ENCODE results near the gene MYF6.
A peak's percentile ranks its signal among the peaks of the same experiment; 100 is the strongest.

Gene MYF6

DNA sequence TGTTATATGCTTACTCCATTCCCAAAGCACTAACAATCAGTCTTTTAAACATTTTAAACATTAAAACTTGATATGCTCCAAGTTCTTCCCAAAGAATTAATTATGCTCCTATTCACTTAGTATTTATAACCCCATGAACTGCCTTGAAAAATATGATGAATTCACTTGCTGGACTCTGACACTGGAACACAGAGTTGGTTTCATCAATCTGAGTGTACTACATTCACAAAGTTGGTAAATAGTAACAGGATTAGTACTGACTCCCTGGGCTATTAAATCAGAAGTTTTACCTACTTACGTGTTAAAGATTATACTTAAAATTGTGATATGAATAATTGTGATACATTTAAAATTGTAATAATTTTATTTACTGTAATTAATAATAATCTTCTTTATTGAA, 17.3 kb upstream of the MYF6 start:
- Histone ChIP-seq H3K27me3 (ENCODE audit: insufficient read depth, low read length) (no peaks in the 10 kb centered on the region), H3K27ac (ENCODE audit: low read depth, low read length) (no peak overlapping the region), H3K4me3 (ENCODE audit: low read length) (no peak overlapping the region), H3K9ac (ENCODE audit: low read depth, low read length) (no peak overlapping the region), H3K36me3 (ENCODE audit: insufficient read depth, low read length) (no peaks in the 10 kb centered on the region), H3K4me1 (ENCODE audit: insufficient read depth, low read length) (peaks cover 6% of the 10 kb centered on the region; the same call in 1 of the 2 replicates), H3K9me3 (ENCODE audit: insufficient read depth, low read depth, low read length) (no peaks in the 10 kb centered on the region)
- no CpG with 5 or more reads among the region's 1 CpG for WGBS

DNA sequence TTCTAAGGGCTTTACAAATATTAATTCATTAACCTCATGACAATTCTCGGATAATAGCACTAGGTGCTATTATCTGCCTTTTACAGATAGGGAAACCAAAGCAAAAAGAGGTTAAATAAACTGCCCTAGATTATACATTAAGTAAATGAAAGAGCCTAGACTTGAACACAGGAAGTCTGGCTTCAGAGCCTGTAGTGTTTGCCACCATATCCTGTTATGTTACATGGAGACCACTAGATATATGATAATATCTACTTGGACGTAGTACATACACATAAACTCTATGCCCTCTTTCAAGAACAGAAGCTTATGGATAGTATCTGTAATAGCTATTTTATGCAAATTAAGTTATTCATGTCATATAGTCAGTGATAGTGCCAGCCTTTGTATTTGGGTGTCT, 16.9 kb upstream of the MYF6 start:
- Histone ChIP-seq H3K4me3 (ENCODE audit: low read length) (no peak overlapping the region), H3K27me3 (ENCODE audit: insufficient read depth, low read length) (no peaks in the 10 kb centered on the region), H3K36me3 (ENCODE audit: insufficient read depth, low read length) (no peaks in the 10 kb centered on the region), H3K4me1 (ENCODE audit: insufficient read depth, low read length) (peaks cover 2% of the 10 kb centered on the region; the same call in 1 of the 2 replicates), H3K9ac (ENCODE audit: low read depth, low read length) (no peak overlapping the region), H3K9me3 (ENCODE audit: insufficient read depth, low read depth, low read length) (no peaks in the 10 kb centered on the region), H3K27ac (ENCODE audit: low read depth, low read length) (no peak overlapping the region)
- 86% methylated on average over 1 of the region's 2 CpGs for WGBS

DNA sequence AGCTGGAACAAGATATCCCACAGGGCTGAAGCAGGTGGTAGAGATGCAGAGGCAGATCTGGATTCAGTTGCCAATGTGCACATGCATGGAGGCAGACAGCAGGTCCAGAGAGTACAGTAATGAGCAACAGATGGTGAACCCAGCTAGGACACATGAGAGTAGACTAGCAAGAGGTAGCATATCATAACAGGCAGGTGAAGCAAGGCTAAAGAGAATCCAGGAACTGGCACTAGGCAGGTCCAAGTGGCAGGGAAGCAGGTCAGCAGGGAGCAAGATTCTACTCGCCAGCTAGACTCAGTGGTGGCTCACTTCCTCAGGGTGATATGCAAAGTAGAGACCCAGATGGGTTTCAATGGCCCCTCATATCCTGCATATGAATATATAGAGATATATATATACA, 15.3 kb upstream of the MYF6 start:
- Histone ChIP-seq H3K27me3 (ENCODE audit: insufficient read depth, low read length) (no peaks in the 10 kb centered on the region), H3K27ac (ENCODE audit: low read depth, low read length) (no peak overlapping the region), H3K4me1 (ENCODE audit: insufficient read depth, low read length) (no peaks in the 10 kb centered on the region), H3K4me3 (ENCODE audit: low read length) (no peak overlapping the region), H3K9ac (ENCODE audit: low read depth, low read length) (no peak overlapping the region), H3K36me3 (ENCODE audit: insufficient read depth, low read length) (no peaks in the 10 kb centered on the region), H3K9me3 (ENCODE audit: insufficient read depth, low read depth, low read length) (no peaks in the 10 kb centered on the region)
- WGBS, result 71% methylated on average over 1 of the region's 1 CpG

DNA sequence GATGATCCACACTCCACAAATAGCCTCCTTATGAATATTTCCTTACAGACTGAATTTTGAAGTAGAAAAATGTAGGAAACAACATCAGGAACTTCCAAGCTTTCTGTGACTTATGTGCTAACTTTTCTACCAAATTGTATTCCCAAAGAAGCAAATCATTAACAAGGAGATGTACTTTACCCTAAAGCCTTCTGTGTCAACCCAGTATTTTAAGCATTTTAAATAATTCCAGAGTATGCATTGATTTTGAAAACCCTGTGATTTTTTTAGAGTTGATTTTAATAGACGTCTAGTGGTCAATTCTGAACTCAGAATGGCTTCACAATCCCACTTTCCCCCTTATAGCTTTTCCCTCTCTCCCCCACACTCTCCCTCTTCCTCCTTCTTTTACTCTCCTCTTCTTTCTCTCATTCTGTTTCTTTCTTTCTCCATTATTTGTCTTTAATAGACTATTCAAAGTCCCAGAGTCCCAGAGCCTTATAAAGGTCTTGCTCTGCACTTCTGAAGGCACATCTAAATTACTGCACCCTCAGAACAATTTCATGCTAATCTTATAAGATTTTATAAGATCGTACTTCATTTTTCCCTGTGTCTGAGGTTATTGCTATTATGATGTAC, 10.1 kb upstream of the MYF6 start:
- Histone ChIP-seq H3K27me3 (ENCODE audit: insufficient read depth, low read length) (peaks cover 6% of the 10 kb centered on the region; the same call in 1 of the 2 replicates), H3K36me3 (ENCODE audit: insufficient read depth, low read length) (no peaks in the 10 kb centered on the region), H3K9ac (ENCODE audit: low read depth, low read length) (no peak overlapping the region), H3K4me3 (ENCODE audit: low read length) (no peak overlapping the region), H3K9me3 (ENCODE audit: insufficient read depth, low read depth, low read length) (no peaks in the 10 kb centered on the region), H3K27ac (ENCODE audit: low read depth, low read length) (no peak overlapping the region), H3K4me1 (ENCODE audit: insufficient read depth, low read length) (no peaks in the 10 kb centered on the region)
- WGBS, result 88% methylated on average over 1 of the region's 2 CpGs

DNA sequence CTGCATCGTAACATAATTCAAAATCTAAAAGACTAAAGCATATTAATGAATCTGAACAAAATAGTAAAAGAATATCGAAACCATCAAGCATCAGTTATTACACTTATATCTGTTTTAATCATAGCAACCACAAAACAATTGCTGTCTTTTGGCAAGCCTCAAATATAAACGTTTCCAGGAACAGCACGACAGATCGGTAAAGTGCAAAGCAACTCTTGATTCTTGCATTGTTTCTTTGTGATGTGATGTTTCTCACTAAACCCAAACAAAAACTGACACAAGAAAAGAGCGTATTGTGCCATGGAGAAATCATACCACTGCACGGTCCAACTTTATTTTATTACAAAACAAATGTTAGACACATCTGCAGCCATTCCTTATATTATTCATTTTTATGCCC, 9.2 kb upstream of the MYF6 start:
- Histone ChIP-seq H3K27ac (ENCODE audit: low read depth, low read length) (no peak overlapping the region), H3K27me3 (ENCODE audit: insufficient read depth, low read length) (peaks cover 8% of the 10 kb centered on the region; the same call in 1 of the 2 replicates), H3K9ac (ENCODE audit: low read depth, low read length) (no peak overlapping the region), H3K36me3 (ENCODE audit: insufficient read depth, low read length) (no peaks in the 10 kb centered on the region), H3K4me1 (ENCODE audit: insufficient read depth, low read length) (peaks cover 8% of the 10 kb centered on the region), H3K4me3 (ENCODE audit: low read length) (no peak overlapping the region), H3K9me3 (ENCODE audit: insufficient read depth, low read depth, low read length) (no peaks in the 10 kb centered on the region)
- 92% methylated on average over 6 of the region's 7 CpGs for WGBS

DNA sequence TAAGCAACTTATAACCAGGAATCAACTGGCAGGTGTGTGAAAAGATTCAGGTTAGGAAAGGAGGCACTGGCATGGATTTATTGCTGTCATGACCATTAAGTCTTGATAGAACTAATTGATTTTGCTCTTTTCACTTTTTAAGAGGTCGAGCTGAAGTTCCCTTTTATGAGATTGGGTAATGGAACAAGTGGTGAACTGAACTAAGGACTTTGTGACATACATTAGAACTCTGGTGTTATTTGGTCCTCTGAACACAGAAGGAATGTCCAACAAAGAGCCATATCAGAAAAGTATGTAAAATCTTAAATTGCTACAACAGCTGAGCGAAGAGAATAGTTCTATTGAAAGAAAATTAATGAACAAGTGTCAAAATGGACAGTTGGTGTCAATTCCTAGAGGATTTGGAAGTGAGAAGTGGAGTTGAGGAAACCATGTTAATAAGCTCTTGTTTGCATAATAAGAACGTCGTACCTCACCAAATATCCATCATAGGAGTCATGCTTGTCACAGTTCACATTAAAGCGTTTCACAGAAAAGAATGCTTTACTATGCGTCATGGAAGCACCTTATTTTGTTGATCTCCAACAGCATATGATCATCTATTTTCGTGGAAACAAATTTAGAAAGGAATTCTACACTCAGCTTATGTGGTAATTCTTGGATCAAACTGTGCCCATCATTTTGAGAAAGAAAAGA, 8.4 kb upstream of the MYF6 start:
- no peak overlapping the region for H3K27ac ChIP-seq (ENCODE audit: low read depth, low read length)
- WGBS, result 87% methylated on average over 7 of the region's 7 CpGs

DNA sequence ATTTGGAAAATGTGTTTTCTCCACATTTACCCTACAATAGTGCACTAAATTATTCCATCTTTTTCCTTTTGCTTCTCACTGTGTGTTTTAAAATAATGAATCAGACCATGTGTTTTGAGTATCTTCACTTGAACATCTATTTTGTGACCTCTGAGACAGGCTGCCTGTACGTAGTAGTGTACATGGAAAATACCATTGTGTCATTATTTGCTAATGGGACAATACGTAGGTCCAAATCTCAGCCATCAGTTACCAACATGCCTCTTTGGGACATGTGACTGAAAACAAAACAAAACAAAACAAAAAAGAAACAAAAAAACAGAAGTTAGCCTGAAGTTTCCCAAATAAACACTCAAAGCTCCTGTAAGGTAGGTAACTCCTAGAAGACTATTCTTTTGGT, 7.1 kb upstream of the MYF6 start:
- no peak overlapping the region for H3K4me3 ChIP-seq (ENCODE audit: low read length)
- H3K9me3 ChIP-seq (ENCODE audit: insufficient read depth, low read depth, low read length), result no peaks in the 10 kb centered on the region
- peaks cover 11% of the 10 kb centered on the region for H3K4me1 ChIP-seq (ENCODE audit: insufficient read depth, low read length)
- whole genome bisulfite sequencing, result 89% methylated on average over 2 of the region's 2 CpGs
- H3K9ac ChIP-seq (ENCODE audit: low read depth, low read length), result no peak overlapping the region
- no peaks in the 10 kb centered on the region for H3K36me3 ChIP-seq (ENCODE audit: insufficient read depth, low read length)
- no peak overlapping the region for H3K27ac ChIP-seq (ENCODE audit: low read depth, low read length)
- peaks cover 24% of the 10 kb centered on the region for H3K27me3 ChIP-seq (ENCODE audit: insufficient read depth, low read length)

More for the DNA sequence above, 8.4 kb upstream of the MYF6 start:
- H3K9ac ChIP-seq (ENCODE audit: low read depth, low read length), result no peak overlapping the region
- peaks cover 10% of the 10 kb centered on the region for H3K4me1 ChIP-seq (ENCODE audit: insufficient read depth, low read length)
- no peak overlapping the region for H3K4me3 ChIP-seq (ENCODE audit: low read length)
- peaks cover 10% of the 10 kb centered on the region; the same call in 1 of the 2 replicates for H3K27me3 ChIP-seq (ENCODE audit: insufficient read depth, low read length)
- no peaks in the 10 kb centered on the region for H3K36me3 ChIP-seq (ENCODE audit: insufficient read depth, low read length)
- no peaks in the 10 kb centered on the region for H3K9me3 ChIP-seq (ENCODE audit: insufficient read depth, low read depth, low read length)

DNA sequence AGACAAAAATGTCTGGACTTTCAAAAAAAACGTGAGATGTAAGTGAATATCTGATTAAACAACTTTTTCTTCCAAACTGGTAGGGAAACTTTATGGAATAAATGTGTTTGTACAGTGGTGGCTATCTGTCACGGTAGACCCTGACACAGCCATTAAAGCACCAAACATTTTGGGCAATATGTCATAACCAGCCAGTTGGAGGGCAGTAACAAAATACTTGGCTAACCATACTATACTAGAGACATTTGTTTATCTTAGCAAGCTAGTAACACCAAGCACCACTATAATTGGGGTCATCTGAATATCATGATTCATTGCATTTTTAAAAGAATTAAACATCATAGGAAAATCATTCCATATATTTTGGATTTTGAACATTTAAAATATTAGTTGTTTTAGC, 6.0 kb upstream of the MYF6 start:
- peaks cover 34% of the 10 kb centered on the region for H3K27me3 ChIP-seq (ENCODE audit: insufficient read depth, low read length)
- H3K4me3 ChIP-seq (ENCODE audit: low read length), result no peak overlapping the region
- WGBS, result 100% methylated on average over 1 of the region's 2 CpGs
- H3K27ac ChIP-seq (ENCODE audit: low read depth, low read length), result no peak overlapping the region
- no peaks in the 10 kb centered on the region for H3K36me3 ChIP-seq (ENCODE audit: insufficient read depth, low read length)
- no peak overlapping the region for H3K9ac ChIP-seq (ENCODE audit: low read depth, low read length)
- no peaks in the 10 kb centered on the region for H3K9me3 ChIP-seq (ENCODE audit: insufficient read depth, low read depth, low read length)
- H3K4me1 ChIP-seq (ENCODE audit: insufficient read depth, low read length), result peaks cover 11% of the 10 kb centered on the region

DNA sequence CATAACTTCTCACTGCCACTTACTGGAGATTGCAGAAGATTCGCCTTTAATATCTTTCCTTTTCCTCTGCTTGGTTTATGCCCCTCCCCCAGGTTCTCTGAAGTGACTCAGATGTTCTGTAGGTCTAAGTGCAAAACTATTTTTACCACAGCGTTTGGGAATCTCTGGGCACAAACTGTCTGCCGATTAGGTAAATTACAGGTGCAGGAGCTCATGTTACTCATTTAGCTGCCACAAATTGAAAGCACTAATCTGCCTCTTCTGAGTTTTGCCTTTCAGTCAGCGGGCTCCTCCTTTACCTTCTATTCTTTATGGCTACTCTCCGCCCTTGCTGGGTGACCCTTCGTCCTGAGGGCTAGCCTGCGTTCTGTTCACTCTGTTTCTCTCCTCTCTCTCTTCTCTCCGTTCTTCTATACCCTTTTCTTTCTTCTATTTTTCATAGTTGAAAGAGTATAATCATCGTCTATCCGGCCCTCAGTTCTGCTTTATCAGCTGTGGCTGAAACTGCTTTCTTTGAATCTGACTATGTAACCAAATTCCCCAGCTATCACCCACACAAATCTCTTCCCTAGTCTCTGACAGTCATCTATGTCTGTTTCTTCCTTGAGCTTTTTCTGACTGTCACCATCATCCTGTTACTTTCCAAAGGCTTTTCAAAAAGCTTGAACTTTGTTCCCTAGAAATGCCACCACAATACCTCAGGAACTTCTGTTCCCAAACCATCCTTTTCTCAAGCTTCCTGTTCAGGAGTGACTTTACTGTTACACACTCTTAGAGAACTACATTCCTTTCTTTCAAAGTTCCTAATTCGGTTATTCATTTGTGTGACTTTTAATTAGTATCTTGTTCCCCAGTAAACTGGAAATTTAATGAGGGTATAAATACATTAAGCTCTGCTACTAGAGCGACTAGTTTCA, 4.3 kb upstream of the MYF6 start:
- no peak overlapping the region for H3K4me3 ChIP-seq (ENCODE audit: low read length)
- peaks cover 18% of the 10 kb centered on the region for H3K4me1 ChIP-seq (ENCODE audit: insufficient read depth, low read length)
- no peaks in the 10 kb centered on the region for H3K9me3 ChIP-seq (ENCODE audit: insufficient read depth, low read depth, low read length)
- no peak overlapping the region for H3K27ac ChIP-seq (ENCODE audit: low read depth, low read length)
- no peak overlapping the region for H3K9ac ChIP-seq (ENCODE audit: low read depth, low read length)
- peaks cover 52% of the 10 kb centered on the region for H3K27me3 ChIP-seq (ENCODE audit: insufficient read depth, low read length)
- H3K36me3 ChIP-seq (ENCODE audit: insufficient read depth, low read length), result no peaks in the 10 kb centered on the region
- 67% methylated on average over 11 of the region's 12 CpGs for WGBS

DNA sequence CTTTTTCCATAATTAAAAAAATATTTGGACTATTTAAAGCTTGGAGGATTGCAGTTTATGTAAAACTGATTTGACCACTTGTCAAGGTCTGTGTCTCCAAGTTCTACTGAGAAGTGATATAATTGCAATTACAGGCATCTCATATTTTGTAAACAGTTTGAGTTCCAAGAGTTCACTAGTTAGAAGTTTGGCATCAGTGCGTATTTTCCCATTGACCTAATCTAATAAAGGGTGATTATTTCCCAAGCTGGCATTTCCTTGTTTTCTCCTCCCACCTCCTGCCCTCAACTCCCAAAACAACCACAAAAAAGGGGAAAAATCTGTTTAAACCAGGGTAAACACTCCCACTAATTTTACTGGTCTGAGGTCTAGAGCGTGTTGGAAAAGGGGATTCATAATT, 3.0 kb upstream of the MYF6 start:
- Histone ChIP-seq H3K4me1 (ENCODE audit: insufficient read depth, low read length) (peaks cover 27% of the 10 kb centered on the region), H3K9me3 (ENCODE audit: insufficient read depth, low read depth, low read length) (no peaks in the 10 kb centered on the region), H3K27me3 (ENCODE audit: insufficient read depth, low read length) (peaks cover 58% of the 10 kb centered on the region), H3K27ac (ENCODE audit: low read depth, low read length) (no peak overlapping the region), H3K4me3 (ENCODE audit: low read length) (no peak overlapping the region), H3K9ac (ENCODE audit: low read depth, low read length) (no peak overlapping the region), H3K36me3 (ENCODE audit: insufficient read depth, low read length) (no peaks in the 10 kb centered on the region)
- WGBS, result 86% methylated on average over 1 of the region's 2 CpGs

DNA sequence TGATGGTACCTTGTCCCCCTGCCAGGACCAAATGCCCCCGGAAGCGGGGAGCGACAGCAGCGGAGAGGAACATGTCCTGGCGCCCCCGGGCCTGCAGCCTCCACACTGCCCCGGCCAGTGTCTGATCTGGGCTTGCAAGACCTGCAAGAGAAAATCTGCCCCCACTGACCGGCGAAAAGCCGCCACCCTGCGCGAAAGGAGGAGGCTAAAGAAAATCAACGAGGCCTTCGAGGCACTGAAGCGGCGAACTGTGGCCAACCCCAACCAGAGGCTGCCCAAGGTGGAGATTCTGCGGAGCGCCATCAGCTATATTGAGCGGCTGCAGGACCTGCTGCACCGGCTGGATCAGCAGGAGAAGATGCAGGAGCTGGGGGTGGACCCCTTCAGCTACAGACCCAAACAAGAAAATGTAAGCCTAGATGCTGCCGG, 410 bp downstream of the MYF6 start:
- Histone ChIP-seq H3K9ac (ENCODE audit: low read depth, low read length) (no peak overlapping the region), H3K9me3 (ENCODE audit: insufficient read depth, low read depth, low read length) (no peaks in the 10 kb centered on the region), H3K27me3 (ENCODE audit: insufficient read depth, low read length) (peaks cover 91% of the 10 kb centered on the region), H3K36me3 (ENCODE audit: insufficient read depth, low read length) (no peaks in the 10 kb centered on the region), H3K27ac (ENCODE audit: low read depth, low read length) (no peak overlapping the region), H3K4me3 (ENCODE audit: low read length) (peak overlapping the region; percentile 43), H3K4me1 (ENCODE audit: insufficient read depth, low read length) (peaks cover 43% of the 10 kb centered on the region)
- WGBS, result 27% methylated on average over 21 of the region's 21 CpGs

All from HUES64 (cell line).